Neural cell (in vitro differentiated cells): ENCODE results near the gene MRPL58. TPM values are rescaled to one million over a fixed set of nuclear protein-coding genes. Genes with fewer than 3 reads are reported as not detected.

Experiments
- H2AFZ ChIP-seq: fragments of 200-600, 300-800 bp; sonication (generic), shearing (Covaris generic); 2 replicates; pipeline ENCODE4 v1.6.0; 2014; ENCODE audit warnings: low read depth, mild to moderate bottlenecking, antibody characterized with exemption, low read length, moderate library complexity
- H3F3A ChIP-seq: fragments of 200-600 bp; shearing (Covaris generic); 2 replicates; pipeline ENCODE4 v1.6.1; 2016; ENCODE audit warnings: mild to moderate bottlenecking, moderate library complexity, mixed read lengths, antibody characterized with exemption, low read length; ENCODE audit not compliant: insufficient read depth, poor library complexity, severe bottlenecking
- H3K27ac ChIP-seq: fragments of 200-600, 300-800 bp; sonication (generic), shearing (Covaris generic); 2 replicates; pipeline ENCODE4 v1.5.1; 2014; ENCODE audit warnings: mild to moderate bottlenecking, low read length, moderate library complexity
- H3K27me3 ChIP-seq: fragments of 300-800, 200-600 bp; sonication (generic), shearing (Covaris generic); 2 replicates; pipeline ENCODE4 v1.6.0; 2014; ENCODE audit warnings: mild to moderate bottlenecking, low read depth, low read length, moderate library complexity; ENCODE audit not compliant: insufficient read depth
- H3K36me3 ChIP-seq: fragments of 300-800, 200-600 bp; sonication (generic), shearing (Covaris generic); 2 replicates; pipeline ENCODE4 v1.5.1; 2014; ENCODE audit warnings: mild to moderate bottlenecking, antibody characterized with exemption, low read length, moderate library complexity; ENCODE audit not compliant: insufficient read depth
- H3K4me2 ChIP-seq: fragments of 300-800, 200-600 bp; sonication (generic), shearing (Covaris generic); 2 replicates; pipeline ENCODE4 v1.6.0; 2014; ENCODE audit warnings: mild to moderate bottlenecking, low read length
- H3K4me3 ChIP-seq: fragments of 300-800, 200-600 bp; sonication (generic), shearing (Covaris generic); 2 replicates; pipeline ENCODE4 v1.5.1; 2014; ENCODE audit warnings: mild to moderate bottlenecking, low read length, moderate library complexity
- H3K79me2 ChIP-seq: fragments of 200-600 bp; shearing (Covaris generic); replicated peaks from 2 replicates; pipeline ENCODE4 v1.6.0; 2014; ENCODE audit warnings: mild to moderate bottlenecking, low read length, moderate library complexity; ENCODE audit not compliant: insufficient read depth
- H3K9ac ChIP-seq: fragments of 300-800, 200-600 bp; sonication (generic), shearing (Covaris generic); 2 replicates; pipeline ENCODE4 v1.6.1; 2016; ENCODE audit warnings: mild to moderate bottlenecking, low read length, mixed read lengths
- H3K9me2 ChIP-seq: fragments of 200-600 bp; shearing (Covaris generic); 2 replicates; pipeline ENCODE4 v1.6.1; 2016; ENCODE audit warnings: mild to moderate bottlenecking, low read length, mixed read lengths; ENCODE audit not compliant: insufficient read depth
- H3K9me3 ChIP-seq: fragments of 200-600, 300-800 bp; sonication (generic), shearing (Covaris generic); 2 replicates; pipeline ENCODE4 v1.6.1; 2016; ENCODE audit warnings: mild to moderate bottlenecking, mixed run types, low read length, moderate library complexity, mixed read lengths
- H4K20me1 ChIP-seq: fragments of 200-600 bp; shearing (Covaris generic); 2 replicates; pipeline ENCODE4 v1.6.1; 2016; ENCODE audit warnings: mild to moderate bottlenecking, mixed run types; ENCODE audit not compliant: insufficient read depth
- EP300 ChIP-seq: fragments of 450-650 bp; conservative IDR thresholded peaks from 2 replicates; pipeline ENCODE4 v1.6.1; 2014; ENCODE audit warnings: antibody characterized with exemption, mild to moderate bottlenecking, moderate library complexity; ENCODE audit not compliant: poor library complexity, severe bottlenecking
- EZH2 ChIP-seq: fragments of 200-600, 300-800 bp; shearing (Covaris generic), sonication (generic); IDR thresholded peaks from 2 replicates; pipeline ENCODE4 v1.6.1; 2014; ENCODE audit warnings: antibody characterized with exemption, low read length, borderline replicate concordance, mild to moderate bottlenecking; ENCODE audit not compliant: insufficient read depth, poor library complexity, severe bottlenecking
- MXI1 ChIP-seq: fragments of 450-650 bp; conservative IDR thresholded peaks from 2 replicates; pipeline ENCODE4 v1.6.1; 2014; ENCODE audit warnings: antibody characterized with exemption, mild to moderate bottlenecking; ENCODE audit not compliant: poor library complexity, severe bottlenecking
- POLR2AphosphoS5 ChIP-seq: IDR thresholded peaks from 2 replicates; pipeline ENCODE4 v1.6.1; 2012
- RAD21 ChIP-seq: fragments of 450-650 bp; conservative IDR thresholded peaks from 2 replicates; pipeline ENCODE4 v1.6.1; 2014; ENCODE audit warnings: antibody characterized with exemption, mild to moderate bottlenecking, moderate library complexity
- SMC3 ChIP-seq: fragments of 450-650 bp; conservative IDR thresholded peaks from 2 replicates; pipeline ENCODE4 v1.6.1; 2014; ENCODE audit warnings: antibody characterized with exemption, mild to moderate bottlenecking, moderate library complexity; ENCODE audit not compliant: poor library complexity
- TAF1 ChIP-seq: IDR thresholded peaks from 2 replicates; pipeline ENCODE4 v1.6.1; 2012; ENCODE audit warnings: low read depth
- polyA plus RNA-seq: library from polyadenylated mRNA; depleted of rRNA; stranded (reverse); fragments of >200 nt; gene quantifications from 2 replicates; pipeline ENCODE4 v1.2.3, GENCODE V29; 2014
- TF ChIP-seq, protein P1 (sequence below): IDR thresholded peaks from 2 replicates; pipeline ENCODE4 v1.6.1; 2012; ENCODE audit warnings: borderline replicate concordance
- TF ChIP-seq, protein P2 (sequence below): fragments of 450-650 bp; IDR thresholded peaks from 2 replicates; pipeline ENCODE4 v1.5.1; 2014; ENCODE audit warnings: antibody characterized with exemption, mild to moderate bottlenecking, moderate library complexity; ENCODE audit not compliant: poor library complexity, severe bottlenecking

MRPL58 gene
- polyA plus RNA-seq, 1 donor from 2014 or later = 47.4 TPM

DNA sequence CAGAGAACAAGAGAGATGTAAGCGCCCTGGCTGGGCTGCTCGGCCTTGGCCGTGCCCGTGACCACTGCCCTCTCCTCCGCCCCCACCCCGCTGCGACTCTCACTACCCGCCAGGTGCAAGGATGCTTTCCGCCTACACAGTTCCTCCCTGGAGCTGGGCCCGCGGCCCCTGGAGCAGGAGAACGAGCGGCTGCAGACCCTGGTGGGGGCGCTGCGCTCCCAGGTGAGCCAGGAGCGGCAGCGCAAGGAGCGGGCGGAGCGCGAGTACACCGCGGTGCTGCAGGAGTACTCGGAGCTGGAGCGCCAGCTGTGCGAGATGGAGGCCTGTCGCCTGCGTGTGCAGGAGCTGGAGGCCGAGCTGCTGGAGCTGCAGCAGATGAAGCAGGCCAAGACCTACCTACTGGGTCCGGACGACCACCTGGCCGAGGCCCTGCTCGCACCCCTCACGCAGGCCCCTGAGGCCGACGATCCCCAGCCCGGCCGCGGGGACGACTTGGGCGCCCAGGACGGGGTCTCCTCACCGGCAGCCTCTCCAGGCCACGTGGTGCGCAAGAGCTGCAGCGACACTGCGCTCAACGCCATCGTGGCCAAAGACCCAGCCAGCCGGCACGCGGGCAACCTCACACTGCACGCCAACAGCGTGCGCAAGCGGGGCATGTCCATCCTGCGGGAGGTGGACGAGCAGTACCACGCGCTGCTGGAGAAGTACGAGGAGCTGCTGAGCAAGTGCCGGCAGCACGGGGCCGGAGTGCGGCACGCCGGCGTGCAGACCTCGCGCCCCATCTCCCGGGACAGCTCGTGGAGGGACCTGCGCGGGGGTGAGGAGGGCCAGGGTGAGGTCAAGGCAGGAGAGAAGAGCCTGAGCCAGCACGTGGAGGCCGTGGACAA, 9.2 kb upstream of the MRPL58 start:
- Histone ChIP-seq H3K79me2 (no peaks in the 10 kb centered on the region), H3F3A (no peaks in the 10 kb centered on the region), H3K27me3 (no peaks in the 10 kb centered on the region), H3K9me2 (no peaks in the 10 kb centered on the region), H2AFZ (no peak overlapping the region), H3K9me3 (no peaks in the 10 kb centered on the region), H3K36me3 (no peaks in the 10 kb centered on the region), H4K20me1 (no peaks in the 10 kb centered on the region), H3K9ac (no peak overlapping the region), H3K4me2 (no peak overlapping the region), H3K4me3 (no peak overlapping the region), H3K27ac (no peak overlapping the region)
- TF ChIP-seq, protein P1, sequence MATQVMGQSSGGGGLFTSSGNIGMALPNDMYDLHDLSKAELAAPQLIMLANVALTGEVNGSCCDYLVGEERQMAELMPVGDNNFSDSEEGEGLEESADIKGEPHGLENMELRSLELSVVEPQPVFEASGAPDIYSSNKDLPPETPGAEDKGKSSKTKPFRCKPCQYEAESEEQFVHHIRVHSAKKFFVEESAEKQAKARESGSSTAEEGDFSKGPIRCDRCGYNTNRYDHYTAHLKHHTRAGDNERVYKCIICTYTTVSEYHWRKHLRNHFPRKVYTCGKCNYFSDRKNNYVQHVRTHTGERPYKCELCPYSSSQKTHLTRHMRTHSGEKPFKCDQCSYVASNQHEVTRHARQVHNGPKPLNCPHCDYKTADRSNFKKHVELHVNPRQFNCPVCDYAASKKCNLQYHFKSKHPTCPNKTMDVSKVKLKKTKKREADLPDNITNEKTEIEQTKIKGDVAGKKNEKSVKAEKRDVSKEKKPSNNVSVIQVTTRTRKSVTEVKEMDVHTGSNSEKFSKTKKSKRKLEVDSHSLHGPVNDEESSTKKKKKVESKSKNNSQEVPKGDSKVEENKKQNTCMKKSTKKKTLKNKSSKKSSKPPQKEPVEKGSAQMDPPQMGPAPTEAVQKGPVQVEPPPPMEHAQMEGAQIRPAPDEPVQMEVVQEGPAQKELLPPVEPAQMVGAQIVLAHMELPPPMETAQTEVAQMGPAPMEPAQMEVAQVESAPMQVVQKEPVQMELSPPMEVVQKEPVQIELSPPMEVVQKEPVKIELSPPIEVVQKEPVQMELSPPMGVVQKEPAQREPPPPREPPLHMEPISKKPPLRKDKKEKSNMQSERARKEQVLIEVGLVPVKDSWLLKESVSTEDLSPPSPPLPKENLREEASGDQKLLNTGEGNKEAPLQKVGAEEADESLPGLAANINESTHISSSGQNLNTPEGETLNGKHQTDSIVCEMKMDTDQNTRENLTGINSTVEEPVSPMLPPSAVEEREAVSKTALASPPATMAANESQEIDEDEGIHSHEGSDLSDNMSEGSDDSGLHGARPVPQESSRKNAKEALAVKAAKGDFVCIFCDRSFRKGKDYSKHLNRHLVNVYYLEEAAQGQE = no peak
- TF ChIP-seq, protein P2, sequence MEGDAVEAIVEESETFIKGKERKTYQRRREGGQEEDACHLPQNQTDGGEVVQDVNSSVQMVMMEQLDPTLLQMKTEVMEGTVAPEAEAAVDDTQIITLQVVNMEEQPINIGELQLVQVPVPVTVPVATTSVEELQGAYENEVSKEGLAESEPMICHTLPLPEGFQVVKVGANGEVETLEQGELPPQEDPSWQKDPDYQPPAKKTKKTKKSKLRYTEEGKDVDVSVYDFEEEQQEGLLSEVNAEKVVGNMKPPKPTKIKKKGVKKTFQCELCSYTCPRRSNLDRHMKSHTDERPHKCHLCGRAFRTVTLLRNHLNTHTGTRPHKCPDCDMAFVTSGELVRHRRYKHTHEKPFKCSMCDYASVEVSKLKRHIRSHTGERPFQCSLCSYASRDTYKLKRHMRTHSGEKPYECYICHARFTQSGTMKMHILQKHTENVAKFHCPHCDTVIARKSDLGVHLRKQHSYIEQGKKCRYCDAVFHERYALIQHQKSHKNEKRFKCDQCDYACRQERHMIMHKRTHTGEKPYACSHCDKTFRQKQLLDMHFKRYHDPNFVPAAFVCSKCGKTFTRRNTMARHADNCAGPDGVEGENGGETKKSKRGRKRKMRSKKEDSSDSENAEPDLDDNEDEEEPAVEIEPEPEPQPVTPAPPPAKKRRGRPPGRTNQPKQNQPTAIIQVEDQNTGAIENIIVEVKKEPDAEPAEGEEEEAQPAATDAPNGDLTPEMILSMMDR = no peak
- no peak for TF ChIP-seq TAF1
- TF ChIP-seq MXI1 = no peak
- TF ChIP-seq POLR2AphosphoS5 = no peak
- TF ChIP-seq EP300 = no peak
- TF ChIP-seq RAD21 = no peak
- TF ChIP-seq EZH2 = no peak
- no peak for TF ChIP-seq SMC3

- Histone ChIP-seq H3K36me3 (no peaks in the 10 kb centered on the region), H3K4me2 (no peak overlapping the region), H3K79me2 (no peaks in the 10 kb centered on the region), H3K27me3 (no peaks in the 10 kb centered on the region), H3K27ac (no peak overlapping the region), H3K9ac (no peak overlapping the region), H2AFZ (no peak overlapping the region), H3K9me3 (no peaks in the 10 kb centered on the region), H3F3A (no peaks in the 10 kb centered on the region), H3K4me3 (no peak overlapping the region), H4K20me1 (no peaks in the 10 kb centered on the region), H3K9me2 (no peaks in the 10 kb centered on the region)
- TF ChIP-seq, protein P1 = no peak
- TF ChIP-seq EP300 = no peak
- no peak for TF ChIP-seq RAD21
- no peak for TF ChIP-seq EZH2
- TF ChIP-seq, protein P2 = no peak
- TF ChIP-seq TAF1 = no peak
- TF ChIP-seq POLR2AphosphoS5 = no peak
- no peak for TF ChIP-seq SMC3
- no peak for TF ChIP-seq MXI1
Observed at GRCh38 chr17:75003957-75004355, 8.5 kb upstream of the MRPL58 start.
